Jurkat, Clone E6-1 (cell line): ENCODE results near the gene DLEU7. TPM values are rescaled to one million over a fixed set of nuclear protein-coding genes. Genes with fewer than 3 reads are reported as not detected.

Experiments used
- DNase-seq: peaks from one replicate; pipeline ENCODE4 v3.0.0-alpha.2; 2011; ENCODE audit warnings: low read depth, low spot score
- H3K4me3 ChIP-seq: 2 replicates; pipeline ENCODE4 v1.5.1; 2011; ENCODE audit warnings: mild to moderate bottlenecking, low read length, control low read depth, moderate library complexity
- polyA plus RNA-seq: library from polyadenylated mRNA; unstranded; fragments of >200 nt; gene quantifications from one replicate; pipeline ENCODE4 v1.2.1, GENCODE V29; 2012; ENCODE audit warnings: missing spikeins; ENCODE audit not compliant: insufficient read length, insufficient read depth

Gene DLEU7
- not detected for polyA plus RNA-seq

- no peak for DNase-seq
- no peak within 1 kb of the TSS for H3K4me3 ChIP-seq
These were observed at the start of gene DLEU7 for GRCh38 chr13:50843257-50844083. DLEU7 (minus strand) TSS chr13:50843692; CDS start chr13:50843646, 46 bp downstream.

- H3K4me3 ChIP-seq = peak overlapping the region; percentile 38
- peak; percentile 96 for DNase-seq
These were observed 48.9 kb upstream of the DLEU7 start for GRCh38 chr13:50892210-50892944.

DNA sequence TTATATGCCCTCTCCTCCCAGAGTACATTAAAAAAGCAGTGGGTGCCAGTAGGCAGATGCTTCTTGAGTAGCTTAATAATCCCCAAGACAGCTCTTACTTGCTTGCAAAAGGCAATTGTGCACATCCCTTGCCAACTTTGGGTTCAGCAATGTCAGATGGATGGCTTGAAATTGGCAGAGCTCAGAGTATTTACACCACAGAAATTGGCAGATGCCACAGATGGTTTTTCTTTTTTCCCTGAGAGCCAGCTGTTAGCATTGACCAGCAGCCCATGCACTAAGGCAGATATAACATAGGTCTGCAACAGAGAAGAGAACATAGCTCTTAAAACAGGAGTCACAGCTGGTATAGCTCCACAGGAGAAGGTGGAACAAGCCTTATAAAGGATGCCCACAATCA lies 47.7 kb upstream of the DLEU7 start:
- no peak overlapping the region for H3K4me3 ChIP-seq
- DNase-seq = peak; percentile 53

DNA sequence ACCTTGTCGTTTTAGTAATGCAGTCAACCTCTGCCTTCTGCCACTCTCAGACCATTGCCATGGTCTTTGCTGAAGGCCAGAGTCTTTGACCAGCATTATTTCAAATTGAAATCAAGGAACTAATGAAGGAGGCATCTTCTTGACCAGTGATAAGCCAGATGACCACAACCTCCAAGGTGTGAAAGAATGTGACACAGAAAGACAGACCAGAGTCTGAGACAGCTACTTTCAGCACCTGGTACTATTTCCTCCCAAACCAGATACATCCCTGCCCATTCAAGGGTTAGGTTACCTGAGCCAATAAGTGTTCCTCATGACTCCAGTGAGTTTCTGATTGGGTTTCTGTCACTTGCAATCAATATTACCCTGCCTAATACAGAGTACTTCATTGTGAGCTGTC lies 45.8 kb upstream of the DLEU7 start:
- DNase-seq = no peak
- no peak overlapping the region for H3K4me3 ChIP-seq

DNA sequence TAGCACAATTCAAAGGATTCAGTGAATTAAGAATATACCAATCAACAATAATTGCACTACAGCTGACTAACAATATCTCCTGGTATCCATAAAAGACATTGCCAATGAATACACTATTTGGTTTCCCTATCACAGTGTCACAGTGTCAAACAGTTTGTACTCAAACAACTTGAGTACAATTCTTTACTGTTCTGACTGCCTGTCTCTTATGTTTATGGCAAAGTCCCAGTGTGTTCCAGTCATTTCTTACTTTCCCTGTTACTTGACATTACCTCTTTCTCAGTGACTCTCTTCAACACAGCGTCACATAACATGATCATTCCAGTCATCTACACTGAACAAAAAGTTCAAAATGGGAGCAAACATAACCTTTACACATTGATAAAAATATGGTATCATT lies 44.9 kb upstream of the DLEU7 start:
- no peak overlapping the region for H3K4me3 ChIP-seq
- no peak for DNase-seq

- no peak for DNase-seq
These were observed 43.7 kb upstream of the DLEU7 start for GRCh38 chr13:50887151-50887550.

GRCh38 chr13:50884265-50884664 lies 40.8 kb upstream of the DLEU7 start:
- DNase-seq = no peak
- H3K4me3 ChIP-seq = no peak overlapping the region

More at GRCh38 chr13:50887151-50887550, 43.7 kb upstream of the DLEU7 start:
- H3K4me3 ChIP-seq = no peak overlapping the region

DNA sequence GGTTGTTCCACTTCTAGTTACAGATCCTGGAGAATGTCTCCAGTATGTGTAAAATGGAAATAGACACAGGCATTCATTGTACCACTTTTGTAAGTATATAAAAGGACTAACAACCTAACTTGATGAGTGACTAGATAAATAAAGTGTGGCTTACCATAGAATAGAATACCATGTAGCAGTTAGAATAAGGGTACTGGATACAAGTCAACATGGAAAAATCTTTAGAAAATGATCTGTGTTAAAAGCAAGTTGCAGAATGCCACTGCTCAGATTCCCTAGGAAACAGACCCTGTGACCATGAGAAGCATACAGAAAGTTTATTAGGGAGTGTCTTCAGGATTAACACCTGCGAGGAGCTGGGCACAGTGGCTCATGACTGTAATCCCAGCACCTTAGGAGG lies 40.2 kb upstream of the DLEU7 start:
- H3K4me3 ChIP-seq = no peak overlapping the region
- DNase-seq = no peak

- H3K4me3 ChIP-seq = no peak overlapping the region
- no peak for DNase-seq
These were observed 39.4 kb upstream of the DLEU7 start for GRCh38 chr13:50882816-50883435.

DNA sequence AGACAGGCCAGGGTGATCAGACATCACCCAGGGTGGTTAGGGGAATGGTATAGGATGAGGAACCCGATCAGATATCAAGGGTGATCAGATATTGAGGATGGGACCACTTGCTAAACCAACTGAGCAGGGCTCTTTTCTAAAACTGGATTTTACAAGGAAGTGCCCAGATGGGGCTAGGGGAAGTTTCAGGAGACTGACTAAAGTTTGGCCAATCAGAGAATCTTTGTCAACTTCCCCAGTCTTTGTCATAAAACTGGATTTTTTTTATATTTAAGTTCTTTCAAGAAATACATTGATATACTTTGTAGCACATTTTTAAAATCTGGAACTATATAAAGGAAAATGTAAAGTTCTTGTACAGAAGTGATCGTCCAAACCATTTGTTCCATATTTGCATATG lies 30.5 kb upstream of the DLEU7 start:
- no peak overlapping the region for H3K4me3 ChIP-seq
- DNase-seq = no peak

DNA sequence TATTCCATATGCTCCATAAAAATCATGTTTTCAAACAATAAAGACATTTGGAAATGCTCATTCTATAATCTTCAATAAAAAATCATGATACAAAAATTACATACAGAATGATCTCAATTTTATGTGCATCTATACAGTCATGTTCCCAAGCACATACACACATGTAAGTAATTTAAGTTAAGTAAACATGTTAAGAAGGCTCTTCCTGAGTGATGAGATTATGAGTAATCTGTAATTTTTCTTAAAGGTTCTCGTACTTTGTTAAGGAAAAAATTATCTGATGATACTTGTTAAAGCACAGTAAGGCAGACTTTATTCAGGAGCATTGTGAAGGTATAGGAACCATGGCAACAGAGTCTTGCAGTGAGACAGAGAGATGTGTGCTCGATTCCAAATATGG lies 30.0 kb upstream of the DLEU7 start:
- no peak overlapping the region for H3K4me3 ChIP-seq
- DNase-seq = no peak

DNA sequence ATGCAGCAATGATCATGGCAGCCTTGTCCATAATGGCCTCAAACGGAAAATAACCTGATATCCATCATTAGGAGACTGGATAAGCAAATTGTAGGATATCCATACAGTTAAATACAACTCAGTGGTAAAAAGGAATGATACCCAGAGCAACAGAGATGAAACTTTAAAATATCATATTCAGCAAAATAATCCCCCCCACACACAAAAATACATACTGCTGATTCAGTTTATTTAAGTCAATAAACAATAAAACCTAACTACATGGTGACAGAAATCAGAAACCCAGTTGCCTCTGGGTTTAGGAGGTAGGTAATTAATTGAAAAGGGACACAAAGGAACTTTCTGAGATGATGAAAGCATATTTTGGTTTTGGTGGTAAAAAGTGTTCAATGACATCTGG lies 27.9 kb upstream of the DLEU7 start:
- DNase-seq = no peak
- H3K4me3 ChIP-seq = no peak overlapping the region

- DNase-seq = no peak
- no peak overlapping the region for H3K4me3 ChIP-seq
These were observed 24.1 kb upstream of the DLEU7 start for GRCh38 chr13:50867637-50867945.

DNA sequence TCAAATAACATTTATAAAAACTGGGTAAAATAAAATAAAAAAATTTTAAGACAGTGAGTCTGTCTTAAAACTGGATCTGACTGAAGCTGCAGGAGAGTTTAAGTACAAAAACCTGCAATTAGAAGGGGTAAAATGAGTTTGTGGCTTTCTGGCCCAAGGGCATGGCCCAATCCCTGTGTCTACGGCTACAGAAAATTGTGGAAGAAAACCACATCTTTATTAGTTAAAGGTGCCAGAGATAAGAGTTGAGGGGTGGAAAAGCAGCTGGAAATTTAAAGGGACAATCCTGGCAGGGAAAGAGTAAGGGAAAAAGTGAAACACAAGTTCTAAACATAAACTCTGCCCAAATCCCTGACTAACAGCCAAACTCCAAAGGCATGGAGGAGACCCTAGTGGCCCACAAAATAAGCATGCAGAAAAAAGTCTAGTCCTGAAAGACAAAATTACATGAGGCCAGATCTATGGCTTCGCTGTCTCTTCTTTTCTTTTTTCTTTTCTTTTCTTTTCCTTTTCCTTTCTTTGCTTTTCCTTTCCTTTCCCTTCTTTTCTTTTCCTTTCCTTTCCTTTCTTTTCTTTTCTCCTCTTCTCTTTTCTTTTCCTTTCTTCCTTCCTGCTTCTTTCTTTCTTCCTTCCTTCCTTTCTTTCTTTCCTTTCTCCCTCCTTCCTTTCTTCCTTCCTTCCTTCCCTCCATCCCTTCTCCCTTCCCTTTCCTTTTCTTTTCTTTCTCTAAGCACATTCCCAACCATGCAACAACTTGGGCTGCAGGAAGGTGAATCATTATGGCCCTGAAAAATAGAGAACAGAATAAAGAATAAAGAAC lies 23.5 kb upstream of the DLEU7 start:
- H3K4me3 ChIP-seq = no peak overlapping the region
- DNase-seq = no peak

- H3K4me3 ChIP-seq = no peak overlapping the region
- peak; percentile 65 for DNase-seq
These were observed 21.0 kb upstream of the DLEU7 start for GRCh38 chr13:50864492-50864891.

- DNase-seq = no peak
These were observed 12.2 kb upstream of the DLEU7 start for GRCh38 chr13:50855681-50856080.

GRCh38 chr13:50850445-50850844 lies 7.0 kb upstream of the DLEU7 start:
- no peak overlapping the region for H3K4me3 ChIP-seq
- DNase-seq = no peak

More at GRCh38 chr13:50855681-50856080, 12.2 kb upstream of the DLEU7 start:
- no peak overlapping the region for H3K4me3 ChIP-seq

DNA sequence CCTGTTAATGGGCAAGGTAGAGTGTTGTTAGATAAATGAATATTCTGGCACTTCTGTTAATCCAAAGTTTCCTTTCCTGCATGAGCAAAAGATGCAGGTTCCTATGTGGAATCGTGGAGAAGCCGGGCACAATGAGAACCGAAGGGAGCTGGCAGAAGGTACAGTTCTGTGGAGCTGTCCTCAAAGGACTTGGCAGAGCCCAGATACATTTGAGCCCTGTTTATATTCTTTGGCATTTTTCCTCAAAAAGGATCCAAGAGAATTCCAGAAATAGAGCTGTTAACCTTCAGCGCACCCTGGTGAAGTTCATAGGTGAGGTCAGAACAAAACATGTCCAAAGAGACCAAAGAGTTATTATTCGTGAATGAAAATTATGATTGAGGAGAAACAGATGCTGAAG lies 4.0 kb upstream of the DLEU7 start:
- no peak overlapping the region for H3K4me3 ChIP-seq
- DNase-seq = no peak

GRCh38 chr13:50846861-50847475 lies 3.5 kb upstream of the DLEU7 start:
- DNase-seq = peak; percentile 35
- H3K4me3 ChIP-seq = no peak overlapping the region
